K562 (cell line): Measurements from ENCODE around the gene POLR3GL. TPM values are rescaled to one million over a fixed set of nuclear protein-coding genes. Genes with fewer than 3 reads are reported as not detected.
A peak's percentile ranks its signal among the peaks of the same experiment; 100 is the strongest.

Experiments
- CREB1 ChIP-seq, 2 experiments: sonication (generic) in 1 of 2; formaldehyde crosslinking in 1 of 2; IDR thresholded peaks; 2 replicates each; pipeline versions ENCODE4 v1.6.1 to v1.8.0; 2012 to 2022; ENCODE audit warnings: inconsistent platforms in 1 of 2, mild to moderate bottlenecking in 1 of 2, missing genetic modification reagents in 1 of 2, moderate library complexity in 1 of 2
- EGR1 ChIP-seq: fragments of 450-650 bp; conservative IDR thresholded peaks from 2 replicates; pipeline ENCODE4 v1.6.1; 2017; ENCODE audit warnings: mild to moderate bottlenecking
- FOS ChIP-seq: IDR thresholded peaks from 3 replicates; pipeline ENCODE4 v1.6.1; 2011; ENCODE audit not compliant: insufficient read length; ENCODE audit errors: extremely low read depth
- FOSL1 ChIP-seq: fragments of 200-800 bp; sonication (Bioruptor generic); conservative IDR thresholded peaks from 2 replicates; pipeline ENCODE4 v1.6.1; 2016; ENCODE audit warnings: missing genetic modification characterization, missing compliant biosample characterization
- HNRNPUL1 ChIP-seq: fragments of 200-400 bp; formaldehyde crosslinking; IDR thresholded peaks from 2 replicates; pipeline ENCODE4 v1.6.1; 2017; ENCODE audit warnings: low read length
- L3MBTL2 ChIP-seq: fragments of 450-650 bp; IDR thresholded peaks from 2 replicates; pipeline ENCODE4 v1.6.1; 2016; ENCODE audit warnings: mild to moderate bottlenecking, moderate library complexity
- MAZ ChIP-seq, 2 experiments: fragments of 450-650 bp in 1 of 2; sonication (generic) in 1 of 2; formaldehyde crosslinking; IDR thresholded peaks in 1 of 2; conservative IDR thresholded peaks in 1 of 2; 2 replicates each; pipeline versions ENCODE4 v1.4.0 to v1.5.0; 2020; ENCODE audit warnings: mild to moderate bottlenecking in 1 of 2, missing genetic modification reagents in 1 of 2
- MEIS2 ChIP-seq: fragments of 450-650 bp; IDR thresholded peaks from 2 replicates; pipeline ENCODE4 v1.6.1; 2014; ENCODE audit warnings: mild to moderate bottlenecking; ENCODE audit not compliant: partially characterized antibody
- NFIC ChIP-seq: fragments of 450-650 bp; IDR thresholded peaks from 2 replicates; pipeline ENCODE4 v1.6.1; 2017; ENCODE audit warnings: mild to moderate bottlenecking, inconsistent platforms
- RBBP5 ChIP-seq: fragments of 200-600 bp; sonication (generic); IDR thresholded peaks from 2 replicates; pipeline ENCODE4 v1.6.1; 2012; ENCODE audit warnings: borderline replicate concordance, mild to moderate bottlenecking, low read length, control low read depth, inconsistent platforms; ENCODE audit not compliant: insufficient read depth, poor library complexity, severe bottlenecking
- SMARCB1 ChIP-seq: IDR thresholded peaks from 2 replicates; pipeline ENCODE4 v1.6.1; 2011; ENCODE audit warnings: improper control_type of control experiment, low read depth; ENCODE audit not compliant: insufficient read length
- SP1 ChIP-seq: sonication (generic); formaldehyde crosslinking; IDR thresholded peaks from 2 replicates; pipeline ENCODE4 v1.8.1; 2022; ENCODE audit warnings: mild to moderate bottlenecking, missing genetic modification reagents
- SRF ChIP-seq, 2 experiments: fragments of 250-450, 450-650 bp in 1 of 2; sonication (Bioruptor Pico) in 1 of 2; sonication (generic) in 1 of 2; formaldehyde crosslinking; IDR thresholded peaks; 2 replicates each; pipeline versions ENCODE4 v1.5.0 to v1.5.1; 2020 to 2022; ENCODE audit warnings: mild to moderate bottlenecking in 1 of 2, missing genetic modification reagents in 1 of 2
- TAF1 ChIP-seq: IDR thresholded peaks from 2 replicates; pipeline ENCODE4 v1.6.1; 2011; ENCODE audit warnings: mild to moderate bottlenecking, low read length, moderate library complexity; ENCODE audit not compliant: insufficient read depth, control insufficient read depth, severe bottlenecking; ENCODE audit errors: extremely low read depth
- TBP ChIP-seq: optimal IDR thresholded peaks from 2 replicates; pipeline ENCODE3; 2011; ENCODE audit warnings: low read depth, low read length, improper control_type of control experiment
- ZBTB17 ChIP-seq: fragments of 450-650 bp; formaldehyde crosslinking; IDR thresholded peaks from 2 replicates; pipeline ENCODE4 v1.4.0; 2020; ENCODE audit warnings: mild to moderate bottlenecking
- ZBTB26 ChIP-seq: fragments of 450-650 bp; formaldehyde crosslinking; IDR thresholded peaks from 2 replicates; pipeline ENCODE4 v1.4.0; 2022; ENCODE audit warnings: missing genetic modification characterization
- ZNF445 ChIP-seq: fragments of 250-450 bp; sonication (Bioruptor Pico); IDR thresholded peaks from 2 replicates; pipeline ENCODE4 v1.4.0; 2020; ENCODE audit warnings: low read depth, mild to moderate bottlenecking, moderate library complexity
- polyA plus RNA-seq, 8 experiments: library from polyadenylated mRNA; depleted of rRNA in 4 of 8; stranded (reverse) in 5 of 8; unstranded in 3 of 8; fragments of >200 nt; fragmentation: Nextera tagmentation in 2 of 8; fragmentation: Illumina TruSeq in 1 of 8; extraction: Ambion mirVana in 2 of 8; extraction: Trizol in 1 of 8; gene quantifications; 2 replicates each; pipeline versions ENCODE4 v1.2.1 to v1.2.3, GENCODE V29; 2011 to 2014; ENCODE audit warnings: inconsistent platforms in 1 of 8, missing spikeins in 1 of 8
- total RNA-seq, 7 experiments: library from RNA; depleted of rRNA in 6 of 7; stranded (reverse); fragments of >200 nt in 6 of 7; fragmentation: Illumina TruSeq in 2 of 7; extraction: Trizol in 2 of 7; gene quantifications; 2 replicates each; pipeline versions ENCODE4 v1.2.1 to v1.2.3, GENCODE V29; 2011 to 2021; ENCODE audit warnings: low replicate concordance in 1 of 7
- TF ChIP-seq, protein P1 (sequence below): sonication (generic); formaldehyde crosslinking; IDR thresholded peaks from 2 replicates; pipeline ENCODE4 v1.8.0; 2023; ENCODE audit warnings: mild to moderate bottlenecking, missing genetic modification reagents
- TF ChIP-seq, protein P2 (sequence below), 2 experiments: fragments of 450-650 bp; conservative IDR thresholded peaks; 2 replicates each; pipeline ENCODE4 v1.6.1; 2017; ENCODE audit warnings: mild to moderate bottlenecking in 2 of 2, moderate library complexity in 2 of 2

The POLR3GL gene
- total and polyA plus RNA-seq, 9 of the 15 experiments (the other 6 are each of a cell fraction or from before 2014, with no cell fraction given): 14.6 to 48.4 (median 38.2) TPM

DNA sequence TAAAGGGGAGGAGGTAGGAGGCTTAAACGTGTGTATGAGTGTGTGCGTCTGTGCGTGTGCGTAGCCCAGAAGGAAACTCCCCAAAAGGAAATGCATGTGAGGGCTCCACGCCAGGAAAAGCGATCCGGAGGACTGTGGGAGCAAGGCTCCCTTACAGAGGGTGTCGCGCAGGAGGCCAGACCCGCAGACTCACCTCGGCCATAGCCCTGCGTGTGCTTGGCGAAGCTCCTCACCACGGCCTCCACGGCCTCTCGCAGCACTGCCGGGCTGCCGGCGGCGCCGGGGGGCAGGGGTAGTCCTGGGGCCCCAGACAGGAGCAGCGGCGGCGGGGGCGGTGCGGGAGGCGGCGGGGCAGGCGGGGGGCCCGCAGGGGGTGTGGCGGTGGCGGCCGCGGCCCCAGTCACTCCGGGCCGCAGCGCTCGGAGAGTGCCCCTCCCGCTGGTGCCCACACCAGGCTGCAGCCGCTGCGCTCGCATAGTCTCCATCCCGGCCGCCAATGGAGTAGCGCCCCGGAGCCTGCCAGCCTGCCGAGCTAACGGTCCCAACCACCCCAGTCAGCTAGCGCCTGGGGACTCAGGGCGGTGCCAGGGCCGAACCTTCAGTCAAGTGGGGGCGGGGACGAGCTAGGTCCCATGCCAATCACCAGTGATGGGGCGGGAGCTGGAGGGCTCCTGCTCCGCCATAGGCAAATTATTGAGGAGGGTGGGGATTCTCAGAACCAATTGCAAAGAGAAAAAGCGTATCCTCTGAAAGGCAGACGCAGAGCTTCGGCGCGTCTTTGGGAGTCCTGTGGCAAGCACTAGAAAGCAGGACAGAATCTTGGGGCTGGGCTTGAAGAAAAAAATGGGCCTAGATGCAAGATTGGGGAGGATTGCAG lies 6.8 kb upstream of the POLR3GL start, which contains the start of gene LIX1L (continued):
- TF ChIP-seq, protein P1, sequence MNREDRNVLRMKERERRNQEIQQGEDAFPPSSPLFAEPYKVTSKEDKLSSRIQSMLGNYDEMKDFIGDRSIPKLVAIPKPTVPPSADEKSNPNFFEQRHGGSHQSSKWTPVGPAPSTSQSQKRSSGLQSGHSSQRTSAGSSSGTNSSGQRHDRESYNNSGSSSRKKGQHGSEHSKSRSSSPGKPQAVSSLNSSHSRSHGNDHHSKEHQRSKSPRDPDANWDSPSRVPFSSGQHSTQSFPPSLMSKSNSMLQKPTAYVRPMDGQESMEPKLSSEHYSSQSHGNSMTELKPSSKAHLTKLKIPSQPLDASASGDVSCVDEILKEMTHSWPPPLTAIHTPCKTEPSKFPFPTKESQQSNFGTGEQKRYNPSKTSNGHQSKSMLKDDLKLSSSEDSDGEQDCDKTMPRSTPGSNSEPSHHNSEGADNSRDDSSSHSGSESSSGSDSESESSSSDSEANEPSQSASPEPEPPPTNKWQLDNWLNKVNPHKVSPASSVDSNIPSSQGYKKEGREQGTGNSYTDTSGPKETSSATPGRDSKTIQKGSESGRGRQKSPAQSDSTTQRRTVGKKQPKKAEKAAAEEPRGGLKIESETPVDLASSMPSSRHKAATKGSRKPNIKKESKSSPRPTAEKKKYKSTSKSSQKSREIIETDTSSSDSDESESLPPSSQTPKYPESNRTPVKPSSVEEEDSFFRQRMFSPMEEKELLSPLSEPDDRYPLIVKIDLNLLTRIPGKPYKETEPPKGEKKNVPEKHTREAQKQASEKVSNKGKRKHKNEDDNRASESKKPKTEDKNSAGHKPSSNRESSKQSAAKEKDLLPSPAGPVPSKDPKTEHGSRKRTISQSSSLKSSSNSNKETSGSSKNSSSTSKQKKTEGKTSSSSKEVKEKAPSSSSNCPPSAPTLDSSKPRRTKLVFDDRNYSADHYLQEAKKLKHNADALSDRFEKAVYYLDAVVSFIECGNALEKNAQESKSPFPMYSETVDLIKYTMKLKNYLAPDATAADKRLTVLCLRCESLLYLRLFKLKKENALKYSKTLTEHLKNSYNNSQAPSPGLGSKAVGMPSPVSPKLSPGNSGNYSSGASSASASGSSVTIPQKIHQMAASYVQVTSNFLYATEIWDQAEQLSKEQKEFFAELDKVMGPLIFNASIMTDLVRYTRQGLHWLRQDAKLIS (CRISPR knock-in tag): no peak
- no peak for TF ChIP-seq ZNF445 (CRISPR knock-in tag)
- TF ChIP-seq MEIS2: peak; percentile 75
- TF ChIP-seq HNRNPUL1: no peak
- TF ChIP-seq ZBTB17 (CRISPR knock-in tag): 0 out of 2 replicates have a peak, but pooled peaks have one; percentile 33
- peak; percentile 71 for TF ChIP-seq RBBP5
- TF ChIP-seq FOSL1: peak; percentile 43; the same call in 1 of the 2 replicates
- TF ChIP-seq, protein P2, sequence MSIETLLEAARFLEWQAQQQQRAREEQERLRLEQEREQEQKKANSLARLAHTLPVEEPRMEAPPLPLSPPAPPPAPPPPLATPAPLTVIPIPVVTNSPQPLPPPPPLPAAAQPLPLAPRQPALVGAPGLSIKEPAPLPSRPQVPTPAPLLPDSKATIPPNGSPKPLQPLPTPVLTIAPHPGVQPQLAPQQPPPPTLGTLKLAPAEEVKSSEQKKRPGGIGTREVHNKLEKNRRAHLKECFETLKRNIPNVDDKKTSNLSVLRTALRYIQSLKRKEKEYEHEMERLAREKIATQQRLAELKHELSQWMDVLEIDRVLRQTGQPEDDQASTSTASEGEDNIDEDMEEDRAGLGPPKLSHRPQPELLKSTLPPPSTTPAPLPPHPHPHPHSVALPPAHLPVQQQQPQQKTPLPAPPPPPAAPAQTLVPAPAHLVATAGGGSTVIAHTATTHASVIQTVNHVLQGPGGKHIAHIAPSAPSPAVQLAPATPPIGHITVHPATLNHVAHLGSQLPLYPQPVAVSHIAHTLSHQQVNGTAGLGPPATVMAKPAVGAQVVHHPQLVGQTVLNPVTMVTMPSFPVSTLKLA (conservative IDR thresholded peaks at IDR 0.05): peak; percentile 51 to 58; a peak in 2 of 4 replicates
- peak in 1 of 2 experiments; percentile 90; a peak in 2 of 4 replicates for TF ChIP-seq SRF (CRISPR knock-in tag; IDR thresholded peaks at IDR 0.05)
- TF ChIP-seq SP1 (CRISPR knock-in tag): peak; percentile 84
- TF ChIP-seq MAZ (CRISPR knock-in tag; conservative IDR thresholded peaks at IDR 0.05 in 1 of 2, IDR thresholded peaks at IDR 0.05 in 1 of 2): peak; percentile 73 to 80; a peak in 2 of 4 replicates
- peak; percentile 44 for TF ChIP-seq TBP
- TF ChIP-seq FOS: peak; percentile 48
- TF ChIP-seq L3MBTL2: peak; percentile 26; the same call in 1 of the 2 replicates
- TF ChIP-seq TAF1: peak; percentile 14
- TF ChIP-seq ZBTB26 (CRISPR knock-in tag): no peak
- peak; percentile 23; the same call in 1 of the 2 replicates for TF ChIP-seq EGR1
- peak; percentile 76 for TF ChIP-seq NFIC
- peak; percentile 37 for TF ChIP-seq SMARCB1
- no peak for TF ChIP-seq CREB1 (IDR thresholded peaks at IDR 0.05)
- TF ChIP-seq CREB1 (CRISPR knock-in tag; IDR thresholded peaks at IDR 0.05): 0 out of 2 replicates have a peak, but pooled peaks have one; percentile 15
